SK-N-SH treated with all-trans-retinoic acid at 6 μM for 48 hours (cell line): ENCODE measurements around the gene IL1RL1.

ENCODE experiments used
- ISL1 ChIP-seq: fragments of 250-450 bp; sonication (Bioruptor Pico); IDR thresholded peaks from 2 replicates; pipeline ENCODE4 v2.1.2; 2022; ENCODE audit warnings: mild to moderate bottlenecking, moderate library complexity
- RARB ChIP-seq: fragments of 250-450 bp; sonication (Bioruptor Pico); IDR thresholded peaks from 2 replicates; pipeline ENCODE4 v1.8.0; 2021; ENCODE audit warnings: mild to moderate bottlenecking, moderate library complexity

DNA sequence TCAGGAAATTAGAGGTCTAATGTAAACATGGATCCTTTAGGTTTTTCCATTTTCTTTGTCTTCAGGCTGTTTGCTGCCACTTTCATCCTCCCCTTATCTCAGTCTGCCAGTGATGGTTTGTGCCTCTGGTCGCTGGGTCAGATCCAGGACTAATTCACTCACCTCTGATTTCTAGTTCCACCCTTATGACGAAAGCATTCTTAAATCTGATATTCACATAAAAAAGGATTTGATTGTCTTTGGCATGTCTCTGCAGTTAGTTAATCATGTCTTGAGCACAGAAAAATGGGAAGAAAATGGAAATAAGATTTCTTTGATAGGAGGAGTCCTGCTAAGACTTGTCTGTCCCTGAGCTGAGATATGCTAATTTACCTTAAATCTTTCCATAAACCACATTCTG is 4.6 kb downstream of the IL1RL1 start:
- TF ChIP-seq ISL1 (no peak), RARB (CRISPR knock-in tag) (no peak)
